Thoracic aorta (tissue), 2 donors: ENCODE data around the gene FCN1. TPM values are rescaled to one million over a fixed set of nuclear protein-coding genes. Genes with fewer than 3 reads are reported as not detected.
"Not testable (repeated sequence)": the region's sequence is repeated elsewhere in the genome, so short reads cannot be mapped to it uniquely, and the experiment has no call there.

Experiments
- ATAC-seq: fragments of 150-250 bp; one replicate; pipeline ENCODE4 v1.8.0; 2017; ENCODE audit warnings: low read depth; ENCODE audit not compliant: insufficient number of reproducible peaks, low FRiP score
- DNase-seq: peaks from one replicate; pipeline ENCODE4 v3.0.0-alpha.2; 2020; ENCODE audit warnings: low spot score
- H3K27ac ChIP-seq, 2 donors: fragments of 200-600 bp; sonication (generic); 1 replicate in 1 of 2; 2 replicates in 1 of 2; pipeline ENCODE4 v1.5.1; 2016; ENCODE audit warnings: mild to moderate bottlenecking in 2 of 2, moderate library complexity in 2 of 2
- H3K27me3 ChIP-seq: fragments of 200-600 bp; sonication (generic); replicated peaks from 2 replicates; pipeline ENCODE4 v1.6.0; 2016; ENCODE audit warnings: mild to moderate bottlenecking; ENCODE audit not compliant: insufficient read depth
- H3K36me3 ChIP-seq: fragments of 200-600 bp; sonication (generic); one replicate; pipeline ENCODE4 v1.5.1; 2016
- H3K4me1 ChIP-seq, 2 donors: fragments of 200-600 bp; sonication (generic); 1 replicate in 1 of 2; 2 replicates in 1 of 2; pipeline versions ENCODE4 v1.5.1 to v1.6.0; 2016; ENCODE audit warnings: low read depth in 2 of 2, mild to moderate bottlenecking in 1 of 2; ENCODE audit not compliant: control insufficient read depth in 1 of 2
- H3K4me3 ChIP-seq: fragments of 200-600 bp; sonication (generic); 2 replicates; pipeline ENCODE4 v1.5.1; 2016; ENCODE audit warnings: mild to moderate bottlenecking
- H3K9me3 ChIP-seq: fragments of 200-600 bp; sonication (generic); 2 replicates; pipeline ENCODE4 v1.5.1; 2016
- total RNA-seq, 2 donors: library from RNA; depleted of rRNA; stranded (reverse); fragments of >200 nt; gene quantifications; one replicate each; pipeline versions ENCODE4 v1.1.0 to v1.2.3, GENCODE V29; 2016
- TF ChIP-seq, protein P1 (sequence below): fragments of 200-600 bp; sonication (generic); IDR thresholded peaks from one replicate; pipeline ENCODE4 v1.5.1; 2019; ENCODE audit warnings: antibody characterized with exemption

The FCN1 gene
- total RNA-seq, 2 donors from 2014 or later: 2.2 to 14.3 TPM

DNA sequence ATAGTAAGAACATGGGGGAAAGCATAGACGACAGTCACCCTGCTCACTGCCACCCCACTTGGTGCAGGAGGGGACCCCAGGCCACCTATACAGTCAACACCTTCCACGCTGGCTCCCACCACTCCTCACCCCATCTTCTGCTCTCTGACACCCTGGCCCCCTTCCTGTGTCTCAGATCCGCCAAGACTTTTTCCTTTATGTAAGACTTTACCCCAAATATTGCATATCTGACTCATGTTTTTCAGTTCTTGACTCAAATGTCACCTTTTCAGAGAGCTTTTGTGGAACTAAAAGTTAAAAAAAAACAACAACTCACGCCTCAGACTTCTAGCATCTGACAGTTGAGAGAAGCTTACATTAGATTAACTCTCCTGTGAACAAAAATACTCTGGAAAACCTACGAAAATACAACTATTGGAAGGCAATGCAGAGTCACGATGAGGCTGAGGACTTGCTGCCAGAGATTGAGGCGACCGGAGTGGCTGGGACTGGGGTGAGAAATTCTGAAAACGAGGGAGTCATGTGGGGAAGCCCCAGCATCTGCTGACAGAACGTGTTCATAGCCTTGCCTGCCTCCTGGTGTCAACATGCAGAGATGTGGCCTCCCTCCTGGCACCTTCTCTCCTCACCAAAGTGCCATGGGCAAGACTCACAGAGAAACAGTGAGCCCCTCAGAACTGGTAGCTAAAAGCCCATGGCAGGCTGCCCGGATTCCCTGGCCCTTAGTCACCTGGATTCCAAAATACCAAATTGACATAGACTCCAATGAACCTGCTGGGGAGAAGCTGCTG lies 59.5 kb downstream of the FCN1 start:
- no peaks in the 10 kb centered on the region for H3K9me3 ChIP-seq
- H3K27me3 ChIP-seq: no peaks in the 10 kb centered on the region
- DNase-seq (no peak), ATAC-seq (no peak)
- H3K36me3 ChIP-seq: no peaks in the 10 kb centered on the region
- H3K4me3 ChIP-seq: no peak overlapping the region
- H3K4me1 ChIP-seq: peaks cover 3 to 8% of the 10 kb centered on the region in 2 donors
- H3K27ac ChIP-seq: no peak overlapping the region
- TF ChIP-seq, protein P1, sequence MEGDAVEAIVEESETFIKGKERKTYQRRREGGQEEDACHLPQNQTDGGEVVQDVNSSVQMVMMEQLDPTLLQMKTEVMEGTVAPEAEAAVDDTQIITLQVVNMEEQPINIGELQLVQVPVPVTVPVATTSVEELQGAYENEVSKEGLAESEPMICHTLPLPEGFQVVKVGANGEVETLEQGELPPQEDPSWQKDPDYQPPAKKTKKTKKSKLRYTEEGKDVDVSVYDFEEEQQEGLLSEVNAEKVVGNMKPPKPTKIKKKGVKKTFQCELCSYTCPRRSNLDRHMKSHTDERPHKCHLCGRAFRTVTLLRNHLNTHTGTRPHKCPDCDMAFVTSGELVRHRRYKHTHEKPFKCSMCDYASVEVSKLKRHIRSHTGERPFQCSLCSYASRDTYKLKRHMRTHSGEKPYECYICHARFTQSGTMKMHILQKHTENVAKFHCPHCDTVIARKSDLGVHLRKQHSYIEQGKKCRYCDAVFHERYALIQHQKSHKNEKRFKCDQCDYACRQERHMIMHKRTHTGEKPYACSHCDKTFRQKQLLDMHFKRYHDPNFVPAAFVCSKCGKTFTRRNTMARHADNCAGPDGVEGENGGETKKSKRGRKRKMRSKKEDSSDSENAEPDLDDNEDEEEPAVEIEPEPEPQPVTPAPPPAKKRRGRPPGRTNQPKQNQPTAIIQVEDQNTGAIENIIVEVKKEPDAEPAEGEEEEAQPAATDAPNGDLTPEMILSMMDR: no peak

DNA sequence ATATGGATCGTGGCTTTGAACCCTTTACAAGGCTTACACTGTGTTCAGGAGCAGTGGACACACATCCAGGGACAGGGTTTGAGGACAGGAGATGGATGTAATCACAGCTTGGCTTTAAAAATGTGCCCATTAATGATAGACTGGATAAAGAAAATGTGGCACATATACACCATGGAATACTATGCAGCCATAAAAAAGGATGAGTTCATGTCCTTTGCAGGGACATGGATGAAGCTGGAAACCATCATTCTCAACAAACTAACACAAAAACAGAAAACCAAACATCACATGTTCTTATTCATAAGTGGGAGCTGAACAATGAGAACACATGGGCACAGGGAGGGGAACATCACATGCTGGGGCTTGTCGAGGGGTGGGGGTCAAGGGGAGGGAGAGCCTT lies 60.3 kb downstream of the FCN1 start:
- not testable (repeated sequence) for H3K27me3 ChIP-seq, H3K4me1 ChIP-seq, ATAC-seq, H3K4me3 ChIP-seq, H3K27ac ChIP-seq, DNase-seq, H3K36me3 ChIP-seq, H3K9me3 ChIP-seq

DNA sequence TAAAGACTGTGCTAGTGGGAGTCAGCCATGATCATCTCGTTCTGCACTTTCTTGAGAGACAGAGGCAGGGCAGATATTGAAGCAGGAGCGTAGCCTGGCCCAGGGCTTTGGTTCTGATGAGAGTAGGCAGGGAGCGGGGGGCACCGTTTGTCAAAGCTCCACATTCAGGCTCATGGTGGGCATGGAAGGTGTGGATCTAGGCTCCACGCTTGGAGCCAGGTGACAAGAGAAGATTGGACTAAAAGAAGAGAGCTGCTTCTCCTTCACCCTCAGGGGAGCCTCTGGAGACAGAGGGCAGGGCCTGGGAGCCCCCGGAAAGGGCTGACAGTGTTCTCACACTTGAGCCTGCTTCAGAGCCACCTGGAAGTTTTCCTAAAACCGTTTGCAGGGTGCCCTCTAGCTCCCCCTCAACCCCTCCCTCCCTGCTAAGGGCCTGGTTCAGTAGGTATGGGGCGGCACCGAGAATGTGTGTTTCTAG lies 61.8 kb downstream of the FCN1 start:
- no peaks in the 10 kb centered on the region for H3K36me3 ChIP-seq
- DNase-seq: no peak
- H3K27ac ChIP-seq: no peak overlapping the region
- peaks cover 3 to 6% of the 10 kb centered on the region in 2 donors for H3K4me1 ChIP-seq
- no peak overlapping the region for H3K4me3 ChIP-seq
- TF ChIP-seq, protein P1: no peak
- H3K27me3 ChIP-seq: no peaks in the 10 kb centered on the region
- no peaks in the 10 kb centered on the region for H3K9me3 ChIP-seq
- no peak for ATAC-seq

Other genes with a start within 250 kb of the FCN1 start
- not detected for gene FCN2, start 37.1 kb downstream of the FCN1 start, total RNA-seq
- gene OLFM1, start 169.8 kb upstream of the FCN1 start, total RNA-seq: 10 to 100 TPM; 14.5 to 24.5 TPM